Measurements from ENCODE around the gene PPP1R15B. TPM values are rescaled to one million over a fixed set of nuclear protein-coding genes. Genes with fewer than 3 reads are reported as not detected.

PPP1R15B gene
- total and polyA plus RNA-seq, 8 donors, result 6.5 to 74.4 (median 31.6) TPM

DNA sequence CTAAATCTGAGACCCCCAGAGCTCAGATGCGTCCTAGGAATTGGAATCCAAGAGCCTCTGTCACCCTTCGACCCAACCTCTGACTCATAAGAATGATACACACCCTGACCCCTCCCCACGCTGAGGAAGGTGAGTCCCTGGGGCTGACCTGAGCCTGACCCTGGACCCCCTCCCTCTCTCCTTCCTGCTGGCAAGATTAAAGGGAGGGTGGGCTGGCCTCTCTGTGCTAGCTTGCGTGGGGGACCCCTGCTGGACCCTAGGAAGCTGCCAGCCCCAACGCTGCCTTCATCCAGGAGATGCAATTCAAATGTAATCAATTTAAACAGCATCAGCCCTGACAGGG is 52.5 kb downstream of the PPP1R15B start:
- Histone ChIP-seq H3K4me1 (peaks cover 40 to 68% (median 47%) of the 10 kb centered on the region in 4 donors), H3K27ac (peak overlapping the region in 1 of 5 donors; percentile 6), H3K27me3 (peaks cover 0 to 21% (median 0%) of the 10 kb centered on the region in 3 donors), H3K36me3 (no peaks in the 10 kb centered on the region), H3K9me3 (no peaks in the 10 kb centered on the region), H3K4me3 (peak overlapping the region in 1 of 4 donors; percentile 24)
- DNase-seq, result no peak
- 49 to 61% (median 59%) methylated on average over 4 to 5 of the region's 5 CpGs for WGBS, 5 donors
- intact Hi-C loops (cut with DNase I; ENCODE audit: low total_unique reads), result no loop called here
- no peak for TF ChIP-seq POLR2AphosphoS5 (IDR thresholded peaks at IDR 0.05)
- TF ChIP-seq POLR2A (IDR thresholded peaks at IDR 0.05), result no peak
- TF ChIP-seq, protein P1, sequence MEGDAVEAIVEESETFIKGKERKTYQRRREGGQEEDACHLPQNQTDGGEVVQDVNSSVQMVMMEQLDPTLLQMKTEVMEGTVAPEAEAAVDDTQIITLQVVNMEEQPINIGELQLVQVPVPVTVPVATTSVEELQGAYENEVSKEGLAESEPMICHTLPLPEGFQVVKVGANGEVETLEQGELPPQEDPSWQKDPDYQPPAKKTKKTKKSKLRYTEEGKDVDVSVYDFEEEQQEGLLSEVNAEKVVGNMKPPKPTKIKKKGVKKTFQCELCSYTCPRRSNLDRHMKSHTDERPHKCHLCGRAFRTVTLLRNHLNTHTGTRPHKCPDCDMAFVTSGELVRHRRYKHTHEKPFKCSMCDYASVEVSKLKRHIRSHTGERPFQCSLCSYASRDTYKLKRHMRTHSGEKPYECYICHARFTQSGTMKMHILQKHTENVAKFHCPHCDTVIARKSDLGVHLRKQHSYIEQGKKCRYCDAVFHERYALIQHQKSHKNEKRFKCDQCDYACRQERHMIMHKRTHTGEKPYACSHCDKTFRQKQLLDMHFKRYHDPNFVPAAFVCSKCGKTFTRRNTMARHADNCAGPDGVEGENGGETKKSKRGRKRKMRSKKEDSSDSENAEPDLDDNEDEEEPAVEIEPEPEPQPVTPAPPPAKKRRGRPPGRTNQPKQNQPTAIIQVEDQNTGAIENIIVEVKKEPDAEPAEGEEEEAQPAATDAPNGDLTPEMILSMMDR (IDR thresholded peaks at IDR 0.05), result no peak
- no peak for TF ChIP-seq EP300 (IDR thresholded peaks at IDR 0.05)

DNA sequence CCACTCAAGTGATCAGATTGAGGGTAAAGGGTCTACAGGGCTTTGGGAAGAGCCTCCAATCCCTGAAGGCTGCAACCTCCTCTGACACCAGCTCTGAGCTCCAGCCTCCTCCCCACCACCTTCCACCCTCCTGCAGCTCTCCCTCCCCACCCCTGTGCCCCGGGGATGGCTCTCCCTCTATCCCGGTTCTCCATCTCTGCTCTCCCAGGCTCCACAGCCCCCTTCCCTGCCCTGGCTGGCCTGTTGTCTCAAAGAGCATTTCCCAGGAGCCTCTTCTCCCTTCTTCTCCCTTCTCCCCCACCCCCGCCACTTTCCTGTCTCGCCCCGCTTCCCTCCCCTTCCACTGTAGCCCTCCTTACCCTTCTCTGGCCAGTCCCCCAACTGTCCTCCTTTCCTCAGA is 53.0 kb downstream of the PPP1R15B start:
- Histone ChIP-seq H3K4me1 (peaks cover 36 to 63% (median 44%) of the 10 kb centered on the region in 4 donors), H3K4me3 (no peak overlapping the region), H3K27ac (peak overlapping the region in 4 of 5 donors; percentile 13 to 60 (median 44)), H3K27me3 (peaks cover 0 to 21% (median 0%) of the 10 kb centered on the region in 3 donors), H3K9me3 (no peaks in the 10 kb centered on the region), H3K36me3 (no peaks in the 10 kb centered on the region)
- TF ChIP-seq EP300 (IDR thresholded peaks at IDR 0.05) (no peak), POLR2A (IDR thresholded peaks at IDR 0.05) (no peak), POLR2AphosphoS5 (IDR thresholded peaks at IDR 0.05) (no peak)
- TF ChIP-seq, protein P1 (IDR thresholded peaks at IDR 0.05), result no peak
- DNase-seq, result no peak
- 58 to 74% (median 63%) methylated on average over 5 of the region's 5 CpGs for WGBS, 5 donors
- intact Hi-C loops (cut with DNase I; ENCODE audit: low total_unique reads), result no loop called here

DNA sequence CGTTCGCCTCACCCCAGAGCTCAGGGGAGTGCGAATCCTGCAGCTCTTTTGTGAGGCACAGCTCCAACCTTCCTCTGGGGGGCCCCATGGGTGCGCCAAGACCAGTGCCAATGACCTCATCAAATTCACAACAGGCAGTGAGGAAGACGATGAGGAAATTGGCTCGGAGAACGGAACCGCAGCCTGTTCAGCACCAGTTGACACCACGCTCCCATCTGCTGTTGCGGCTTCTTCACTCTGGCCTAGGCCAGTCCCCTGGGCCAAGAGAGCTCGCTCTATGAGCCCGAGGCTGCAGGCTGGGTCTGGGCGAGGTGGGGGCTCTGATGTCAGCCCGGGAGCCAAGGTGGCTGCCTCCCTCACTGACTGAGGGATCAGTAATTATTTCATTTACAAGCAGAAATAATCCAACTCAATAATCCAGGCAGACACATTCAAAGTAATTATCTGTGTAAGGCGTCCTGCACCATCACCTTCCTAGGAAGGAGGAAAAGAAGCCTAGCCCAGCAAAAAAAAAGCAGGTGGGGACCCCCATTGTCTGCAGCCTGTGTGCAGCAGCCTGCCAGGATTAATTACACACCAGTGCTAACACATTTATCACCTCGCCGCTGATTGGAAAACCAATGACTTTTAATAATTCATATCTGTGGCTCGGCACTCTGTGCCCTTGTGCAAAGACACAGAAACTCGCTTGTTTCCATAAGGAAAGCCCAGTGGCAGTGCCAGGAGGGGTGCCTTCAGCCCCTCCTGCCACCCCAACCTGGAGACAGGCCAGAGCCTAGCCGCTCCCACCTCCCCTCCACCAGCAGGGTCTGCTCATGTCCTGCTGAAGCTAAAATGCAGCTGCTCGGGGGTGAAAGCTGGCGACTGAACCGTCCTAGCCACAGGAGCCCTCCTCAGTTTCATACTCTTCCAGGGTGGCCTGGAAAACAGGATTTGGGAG is 53.8 kb downstream of the PPP1R15B start:
- no peak overlapping the region for H3K4me3 ChIP-seq
- peaks cover 0 to 21% (median 0%) of the 10 kb centered on the region in 3 donors for H3K27me3 ChIP-seq
- no peak for TF ChIP-seq POLR2A (IDR thresholded peaks at IDR 0.05)
- no peak for TF ChIP-seq EP300 (IDR thresholded peaks at IDR 0.05)
- TF ChIP-seq POLR2AphosphoS5 (IDR thresholded peaks at IDR 0.05), result no peak
- TF ChIP-seq, protein P1 (IDR thresholded peaks at IDR 0.05), result no peak
- H3K36me3 ChIP-seq, result no peaks in the 10 kb centered on the region
- H3K27ac ChIP-seq, result peak overlapping the region in 4 of 5 donors; percentile 13 to 60 (median 44)
- DNase-seq, result peak in 1 of 2 donors; percentile 36
- peaks cover 29 to 56% (median 37%) of the 10 kb centered on the region in 4 donors for H3K4me1 ChIP-seq
- intact Hi-C loops (cut with DNase I; ENCODE audit: low total_unique reads), result no loop called here
- no peaks in the 10 kb centered on the region for H3K9me3 ChIP-seq
- 38 to 58% (median 53%) methylated on average over 22 to 23 of the region's 23 CpGs for WGBS, 5 donors

DNA sequence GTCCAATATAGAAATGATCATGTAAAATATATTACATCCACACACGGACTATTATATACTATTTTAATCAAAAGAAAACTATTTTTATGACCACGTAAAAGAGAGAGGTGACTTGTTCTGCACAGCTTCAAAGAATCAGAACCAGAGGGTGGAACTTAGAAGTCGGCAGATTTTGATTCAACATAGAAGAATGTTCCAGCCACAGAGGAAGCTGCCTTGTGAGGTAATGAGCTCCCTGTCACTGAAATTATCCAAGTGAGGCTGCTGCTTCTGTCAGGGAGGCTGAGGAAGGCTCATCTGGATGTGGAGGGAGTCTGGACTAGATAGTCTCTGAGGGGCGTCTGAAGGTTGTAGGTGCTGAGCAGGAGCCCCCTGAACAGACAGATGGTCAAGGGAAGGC is 54.6 kb downstream of the PPP1R15B start:
- 71 to 87% (median 79%) methylated on average over 4 of the region's 4 CpGs for WGBS, 5 donors
- H3K27ac ChIP-seq, result peak overlapping the region in 2 of 5 donors; percentile 56 to 60

More for the DNA sequence above, 54.6 kb downstream of the PPP1R15B start:
- no peaks in the 10 kb centered on the region for H3K36me3 ChIP-seq
- H3K4me1 ChIP-seq, result peaks cover 27 to 52% (median 34%) of the 10 kb centered on the region in 4 donors
- DNase-seq, result no peak
- intact Hi-C loops (cut with DNase I; ENCODE audit: low total_unique reads), result no loop called here
- no peak for TF ChIP-seq EP300 (IDR thresholded peaks at IDR 0.05)
- no peak for TF ChIP-seq POLR2A (IDR thresholded peaks at IDR 0.05)
- TF ChIP-seq, protein P1 (IDR thresholded peaks at IDR 0.05), result no peak
- no peak for TF ChIP-seq POLR2AphosphoS5 (IDR thresholded peaks at IDR 0.05)
- H3K9me3 ChIP-seq, result no peaks in the 10 kb centered on the region
- peaks cover 0 to 21% (median 0%) of the 10 kb centered on the region in 3 donors for H3K27me3 ChIP-seq
- H3K4me3 ChIP-seq, result no peak overlapping the region
